ENCODE results near the gene SIGLEC8. TPM values are rescaled to one million over a fixed set of nuclear protein-coding genes. Genes with fewer than 3 reads are reported as not detected.

Gene SIGLEC8
- total and polyA plus RNA-seq, 9 of the 15 experiments (the other 6 are each of a cell fraction or from before 2014, with no cell fraction given): 0.04 to 0.65 (median 0.39) TPM

DNA sequence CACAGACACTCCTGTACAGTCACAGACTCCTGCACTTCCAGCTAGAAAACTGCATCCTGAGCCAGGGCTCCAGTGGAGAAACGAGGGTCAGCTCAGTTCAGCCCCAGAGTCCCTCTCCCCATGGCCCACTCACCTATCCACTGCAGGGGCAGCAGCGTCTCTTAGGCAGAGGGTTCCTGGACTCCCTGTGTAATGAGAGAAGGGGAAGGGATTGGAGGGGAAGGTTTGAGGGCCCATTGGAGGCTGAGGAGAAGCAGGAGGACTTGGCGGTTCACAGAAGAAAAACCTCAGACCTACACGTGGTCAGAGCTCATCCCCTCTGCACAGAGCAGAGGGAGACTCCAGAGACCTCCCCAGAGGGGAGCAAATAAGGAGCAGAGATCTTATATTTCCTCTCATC is 10.9 kb upstream of the SIGLEC8 start:
- BruUV-seq (replicated peaks): no TSS peak
- DNase-seq (ENCODE audit: extremely low read depth in 1 of 4, low spot score in 3 of 4) (peak in 3 of 4 experiments; percentile 16 to 59 (median 40)), ATAC-seq (peak; percentile 46), FAIRE-seq (peak; percentile 71)
- no peaks in the 10 kb centered on the region for H3K9me3 ChIP-seq (replicated peaks; ENCODE audit: control insufficient read depth, insufficient read depth, low read depth, low read length)
- peaks cover 17 to 31% of the 10 kb centered on the region in 2 experiments for H3K4me1 ChIP-seq (replicated peaks in 1 of 2; ENCODE audit: control insufficient read depth in 2 of 2, insufficient read depth in 2 of 2, low read length in 2 of 2)
- H3K27me3 ChIP-seq (ENCODE audit: control insufficient read depth in 2 of 2, insufficient read depth in 2 of 2, low read length in 2 of 2): no peaks in the 10 kb centered on the region
- ChIA-PET POLR2A (interaction anchor here (0.5 to 1.7 kb wide), 6 partner anchors 11 to 221 kb away, joined by 3 to 5 read pairs (median 3); no protein-coding TSS in a partner anchor), CTCF (ENCODE audit: low intra/inter-chr PET ratio) (no interaction called here)
- H4K20me1 ChIP-seq (replicated peaks; ENCODE audit: control insufficient read depth, insufficient read depth, low read length): no peaks in the 10 kb centered on the region
- H3K9ac ChIP-seq (ENCODE audit: insufficient read depth in 1 of 2, low read depth in 2 of 2, low read length in 2 of 2): peak overlapping the region; percentile 78 to 93
- WGBS (ENCODE audit: insufficient coverage, low coverage, missing lambda C conversion rate): 3% methylated on average over 4 of the region's 4 CpGs
- peak overlapping the region; percentile 36 for H2AFZ ChIP-seq (ENCODE audit: low read depth, low read length)
- H3K79me2 ChIP-seq (ENCODE audit: control insufficient read depth, insufficient read depth, low read length): peaks cover 80% of the 10 kb centered on the region
- intact Hi-C loops (cut with micrococcal nuclease) (loop anchor here (2.0 kb wide), 1 partner anchor 78 kb away; no protein-coding TSS in a partner anchor), in situ Hi-C loops (cut with MboI) (no loop called here)
- no peaks in the 10 kb centered on the region for H3K9me1 ChIP-seq (ENCODE audit: control insufficient read depth, insufficient read depth, low read length)
- H3K4me2 ChIP-seq (ENCODE audit: insufficient read depth, low read length): peak overlapping the region; percentile 92
- H3K36me3 ChIP-seq (ENCODE audit: control insufficient read depth, insufficient read depth, low read length): peaks cover 13% of the 10 kb centered on the region; the same call in 2 of the 3 replicates
- H3K4me3 ChIP-seq: peak overlapping the region; percentile 59
- peak overlapping the region; percentile 84 for H3K27ac ChIP-seq (ENCODE audit: extremely low read depth, low read depth, low read length)
- no peak for TF ChIP-seq KAT2B (IDR thresholded peaks at IDR 0.05; ENCODE audit: low read depth, low read length)
- no peak for TF ChIP-seq MCM7 (IDR thresholded peaks at IDR 0.05)
- TF ChIP-seq KDM5B (IDR thresholded peaks at IDR 0.05; ENCODE audit: insufficient replicate concordance, low read depth, low read length): no peak
- TF ChIP-seq, protein P1, sequence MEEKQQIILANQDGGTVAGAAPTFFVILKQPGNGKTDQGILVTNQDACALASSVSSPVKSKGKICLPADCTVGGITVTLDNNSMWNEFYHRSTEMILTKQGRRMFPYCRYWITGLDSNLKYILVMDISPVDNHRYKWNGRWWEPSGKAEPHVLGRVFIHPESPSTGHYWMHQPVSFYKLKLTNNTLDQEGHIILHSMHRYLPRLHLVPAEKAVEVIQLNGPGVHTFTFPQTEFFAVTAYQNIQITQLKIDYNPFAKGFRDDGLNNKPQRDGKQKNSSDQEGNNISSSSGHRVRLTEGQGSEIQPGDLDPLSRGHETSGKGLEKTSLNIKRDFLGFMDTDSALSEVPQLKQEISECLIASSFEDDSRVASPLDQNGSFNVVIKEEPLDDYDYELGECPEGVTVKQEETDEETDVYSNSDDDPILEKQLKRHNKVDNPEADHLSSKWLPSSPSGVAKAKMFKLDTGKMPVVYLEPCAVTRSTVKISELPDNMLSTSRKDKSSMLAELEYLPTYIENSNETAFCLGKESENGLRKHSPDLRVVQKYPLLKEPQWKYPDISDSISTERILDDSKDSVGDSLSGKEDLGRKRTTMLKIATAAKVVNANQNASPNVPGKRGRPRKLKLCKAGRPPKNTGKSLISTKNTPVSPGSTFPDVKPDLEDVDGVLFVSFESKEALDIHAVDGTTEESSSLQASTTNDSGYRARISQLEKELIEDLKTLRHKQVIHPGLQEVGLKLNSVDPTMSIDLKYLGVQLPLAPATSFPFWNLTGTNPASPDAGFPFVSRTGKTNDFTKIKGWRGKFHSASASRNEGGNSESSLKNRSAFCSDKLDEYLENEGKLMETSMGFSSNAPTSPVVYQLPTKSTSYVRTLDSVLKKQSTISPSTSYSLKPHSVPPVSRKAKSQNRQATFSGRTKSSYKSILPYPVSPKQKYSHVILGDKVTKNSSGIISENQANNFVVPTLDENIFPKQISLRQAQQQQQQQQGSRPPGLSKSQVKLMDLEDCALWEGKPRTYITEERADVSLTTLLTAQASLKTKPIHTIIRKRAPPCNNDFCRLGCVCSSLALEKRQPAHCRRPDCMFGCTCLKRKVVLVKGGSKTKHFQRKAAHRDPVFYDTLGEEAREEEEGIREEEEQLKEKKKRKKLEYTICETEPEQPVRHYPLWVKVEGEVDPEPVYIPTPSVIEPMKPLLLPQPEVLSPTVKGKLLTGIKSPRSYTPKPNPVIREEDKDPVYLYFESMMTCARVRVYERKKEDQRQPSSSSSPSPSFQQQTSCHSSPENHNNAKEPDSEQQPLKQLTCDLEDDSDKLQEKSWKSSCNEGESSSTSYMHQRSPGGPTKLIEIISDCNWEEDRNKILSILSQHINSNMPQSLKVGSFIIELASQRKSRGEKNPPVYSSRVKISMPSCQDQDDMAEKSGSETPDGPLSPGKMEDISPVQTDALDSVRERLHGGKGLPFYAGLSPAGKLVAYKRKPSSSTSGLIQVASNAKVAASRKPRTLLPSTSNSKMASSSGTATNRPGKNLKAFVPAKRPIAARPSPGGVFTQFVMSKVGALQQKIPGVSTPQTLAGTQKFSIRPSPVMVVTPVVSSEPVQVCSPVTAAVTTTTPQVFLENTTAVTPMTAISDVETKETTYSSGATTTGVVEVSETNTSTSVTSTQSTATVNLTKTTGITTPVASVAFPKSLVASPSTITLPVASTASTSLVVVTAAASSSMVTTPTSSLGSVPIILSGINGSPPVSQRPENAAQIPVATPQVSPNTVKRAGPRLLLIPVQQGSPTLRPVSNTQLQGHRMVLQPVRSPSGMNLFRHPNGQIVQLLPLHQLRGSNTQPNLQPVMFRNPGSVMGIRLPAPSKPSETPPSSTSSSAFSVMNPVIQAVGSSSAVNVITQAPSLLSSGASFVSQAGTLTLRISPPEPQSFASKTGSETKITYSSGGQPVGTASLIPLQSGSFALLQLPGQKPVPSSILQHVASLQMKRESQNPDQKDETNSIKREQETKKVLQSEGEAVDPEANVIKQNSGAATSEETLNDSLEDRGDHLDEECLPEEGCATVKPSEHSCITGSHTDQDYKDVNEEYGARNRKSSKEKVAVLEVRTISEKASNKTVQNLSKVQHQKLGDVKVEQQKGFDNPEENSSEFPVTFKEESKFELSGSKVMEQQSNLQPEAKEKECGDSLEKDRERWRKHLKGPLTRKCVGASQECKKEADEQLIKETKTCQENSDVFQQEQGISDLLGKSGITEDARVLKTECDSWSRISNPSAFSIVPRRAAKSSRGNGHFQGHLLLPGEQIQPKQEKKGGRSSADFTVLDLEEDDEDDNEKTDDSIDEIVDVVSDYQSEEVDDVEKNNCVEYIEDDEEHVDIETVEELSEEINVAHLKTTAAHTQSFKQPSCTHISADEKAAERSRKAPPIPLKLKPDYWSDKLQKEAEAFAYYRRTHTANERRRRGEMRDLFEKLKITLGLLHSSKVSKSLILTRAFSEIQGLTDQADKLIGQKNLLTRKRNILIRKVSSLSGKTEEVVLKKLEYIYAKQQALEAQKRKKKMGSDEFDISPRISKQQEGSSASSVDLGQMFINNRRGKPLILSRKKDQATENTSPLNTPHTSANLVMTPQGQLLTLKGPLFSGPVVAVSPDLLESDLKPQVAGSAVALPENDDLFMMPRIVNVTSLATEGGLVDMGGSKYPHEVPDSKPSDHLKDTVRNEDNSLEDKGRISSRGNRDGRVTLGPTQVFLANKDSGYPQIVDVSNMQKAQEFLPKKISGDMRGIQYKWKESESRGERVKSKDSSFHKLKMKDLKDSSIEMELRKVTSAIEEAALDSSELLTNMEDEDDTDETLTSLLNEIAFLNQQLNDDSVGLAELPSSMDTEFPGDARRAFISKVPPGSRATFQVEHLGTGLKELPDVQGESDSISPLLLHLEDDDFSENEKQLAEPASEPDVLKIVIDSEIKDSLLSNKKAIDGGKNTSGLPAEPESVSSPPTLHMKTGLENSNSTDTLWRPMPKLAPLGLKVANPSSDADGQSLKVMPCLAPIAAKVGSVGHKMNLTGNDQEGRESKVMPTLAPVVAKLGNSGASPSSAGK (IDR thresholded peaks at IDR 0.05): peak; percentile 83
- TF ChIP-seq TRIM28 (IDR thresholded peaks at IDR 0.05): peak; percentile 22; the same call in 1 of the 2 replicates
- TF ChIP-seq KDM4B (IDR thresholded peaks at IDR 0.05; ENCODE audit: borderline replicate concordance in 2 of 2, low read depth in 1 of 2): no peak
- no peak for TF ChIP-seq NELFE (IDR thresholded peaks at IDR 0.05; ENCODE audit: insufficient read depth, insufficient read length)
- peak; percentile 9 for TF ChIP-seq SMAD1 (IDR thresholded peaks at IDR 0.05; ENCODE audit: low read depth, low read length, partially characterized antibody)
- no peak for TF ChIP-seq MBD2 (IDR thresholded peaks at IDR 0.05; ENCODE audit: borderline replicate concordance, low read depth)
- TF ChIP-seq EP400 (IDR thresholded peaks at IDR 0.05): peak; percentile 43; the same call in 1 of the 2 replicates
- TF ChIP-seq ETV5 (CRISPR knock-in tag; IDR thresholded peaks at IDR 0.05; ENCODE audit: low read depth): no peak
- no peak for TF ChIP-seq KLF6 (CRISPR knock-in tag; IDR thresholded peaks at IDR 0.05; ENCODE audit: borderline replicate concordance)
- no peak for TF ChIP-seq SPI1 (IDR thresholded peaks at IDR 0.05; ENCODE audit: borderline replicate concordance, low read depth, low read length)

Measured in K562 (cell line).